Loucy (cell line): ENCODE data around the gene TRIM74.
"Not testable (repeated sequence)": the region's sequence is repeated elsewhere in the genome, so short reads cannot be mapped to it uniquely, and the experiment has no call there.

Experiments used
- CTCF ChIP-seq: fragments of 200-600 bp; sonication (generic); conservative IDR thresholded peaks from 2 replicates; pipeline ENCODE4 v1.5.1; 2014; ENCODE audit warnings: mild to moderate bottlenecking, antibody characterized with exemption, low read length
- EZH2phosphoT487 ChIP-seq: fragments of 200-600 bp; IDR thresholded peaks from 2 replicates; pipeline ENCODE4 v1.6.1; 2018; ENCODE audit warnings: antibody characterized with exemption, mild to moderate bottlenecking, moderate library complexity, borderline replicate concordance

- not testable (repeated sequence) for TF ChIP-seq CTCF, EZH2phosphoT487
Measured at GRCh38 chr7:72927791-72928190, 41.5 kb downstream of the TRIM74 start.
